Fibroblast of lung (primary cell): ENCODE results near the gene ZNF70. TPM values are rescaled to one million over a fixed set of nuclear protein-coding genes. Genes with fewer than 3 reads are reported as not detected.

ENCODE experiments used
- DNase-seq, 2 donors: peaks; one replicate each; pipeline versions ENCODE4 v3.0.0 to v3.0.0-alpha.2; 2010; ENCODE audit warnings: low read depth in 2 of 2
- H2AFZ ChIP-seq: 2 replicates; pipeline ENCODE4 v1.5.1; 2012; ENCODE audit warnings: low read length, control low read depth, inconsistent platforms
- H3K27ac ChIP-seq: 2 replicates; pipeline ENCODE4 v1.5.1; 2011; ENCODE audit warnings: low read length, control low read depth; ENCODE audit not compliant: insufficient read depth
- H3K27me3 ChIP-seq: 2 replicates; pipeline ENCODE4 v1.5.1; 2011; ENCODE audit warnings: mild to moderate bottlenecking, low read length; ENCODE audit not compliant: control insufficient read depth, insufficient read depth
- H3K36me3 ChIP-seq: 2 replicates; pipeline ENCODE4 v1.5.1; 2011; ENCODE audit warnings: low read length; ENCODE audit not compliant: control insufficient read depth, insufficient read depth
- H3K4me1 ChIP-seq: 2 replicates; pipeline ENCODE4 v1.5.1; 2011; ENCODE audit warnings: low read length; ENCODE audit not compliant: control insufficient read depth, insufficient read depth; ENCODE audit errors: extremely low read depth
- H3K4me2 ChIP-seq: 2 replicates; pipeline ENCODE4 v1.5.1; 2011; ENCODE audit warnings: low read length, control low read depth; ENCODE audit not compliant: insufficient read depth; ENCODE audit errors: extremely low read depth
- H3K4me3 ChIP-seq, 4 experiments: fragments of 200-600 bp in 1 of 4; sonication (generic) in 1 of 4; replicated peaks in 1 of 4; 2 replicates each; pipeline ENCODE4 v1.5.1; 2011 to 2016; ENCODE audit warnings: low read length in 4 of 4, low read depth in 3 of 4, mild to moderate bottlenecking in 3 of 4, control low read depth in 2 of 4, inconsistent platforms in 1 of 4, mixed read lengths in 1 of 4; ENCODE audit not compliant: insufficient read depth in 1 of 4; ENCODE audit errors: control extremely low read depth in 1 of 4
- H3K79me2 ChIP-seq: 2 replicates; pipeline ENCODE4 v1.5.1; 2012; ENCODE audit warnings: mild to moderate bottlenecking, low read length, inconsistent platforms; ENCODE audit not compliant: control insufficient read depth, insufficient read depth
- H3K9ac ChIP-seq: 2 replicates; pipeline ENCODE4 v1.5.1; 2011; ENCODE audit warnings: mild to moderate bottlenecking, low read length, control low read depth; ENCODE audit not compliant: insufficient read depth
- H3K9me3 ChIP-seq: 2 replicates; pipeline ENCODE4 v1.5.1; 2012; ENCODE audit warnings: low read depth, low read length; ENCODE audit not compliant: control insufficient read depth, insufficient read depth
- H4K20me1 ChIP-seq: 2 replicates; pipeline ENCODE4 v1.5.1; 2011; ENCODE audit warnings: low read length; ENCODE audit not compliant: control insufficient read depth, insufficient read depth; ENCODE audit errors: extremely low read depth
- EZH2 ChIP-seq: IDR thresholded peaks from 2 replicates; pipeline ENCODE4 v1.5.1; 2012; ENCODE audit warnings: low read length, control low read depth, mild to moderate bottlenecking; ENCODE audit errors: missing control alignments
- polyA plus RNA-seq, 2 donors: library from polyadenylated mRNA; depleted of rRNA in 1 of 2; stranded (reverse) in 1 of 2; unstranded in 1 of 2; fragments of >200 nt; gene quantifications; 2 replicates each; pipeline ENCODE4 v1.2.1, GENCODE V29; 2011 to 2012; ENCODE audit warnings: missing spikeins in 1 of 2
- total RNA-seq: library from RNA; depleted of rRNA; stranded (reverse); fragments of >200 nt; gene quantifications from 2 replicates; pipeline ENCODE4 v1.2.1, GENCODE V29; 2014
- TF ChIP-seq, protein P1 (sequence below), 2 donors: IDR thresholded peaks in 1 of 2; conservative IDR thresholded peaks in 1 of 2; 1 replicate in 1 of 2; 2 replicates in 1 of 2; pipeline ENCODE4 v1.5.1; 2011 to 2012; ENCODE audit warnings: low read length in 2 of 2, control low read depth in 1 of 2, inconsistent platforms in 1 of 2, low read depth in 1 of 2, mild to moderate bottlenecking in 1 of 2

ZNF70 gene
- total and polyA plus RNA-seq, 2 donors (not counting 1 experiment from before 2014, with no cell fraction given): 1.2 to 3.1 TPM

DNA sequence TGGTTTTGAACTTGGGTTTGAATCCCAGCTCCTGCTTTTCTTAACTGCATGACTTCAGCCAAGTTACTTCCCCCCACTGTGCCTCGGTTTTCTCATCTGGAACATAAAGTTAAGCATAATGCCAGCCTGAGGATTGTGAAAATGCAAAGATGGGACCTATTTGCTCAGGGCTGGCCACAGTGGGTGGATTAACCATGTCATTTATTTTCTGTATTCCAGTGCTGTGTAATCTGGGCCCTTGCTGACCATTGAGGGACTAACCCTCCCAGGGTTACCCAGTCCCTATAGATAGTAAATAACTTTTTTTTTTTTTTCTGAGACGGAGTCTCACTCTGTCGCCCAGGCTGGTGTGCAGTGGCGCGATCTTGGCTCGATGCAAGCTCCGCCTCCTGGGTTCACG is 4.8 kb upstream of the ZNF70 start:
- TF ChIP-seq, protein P1, sequence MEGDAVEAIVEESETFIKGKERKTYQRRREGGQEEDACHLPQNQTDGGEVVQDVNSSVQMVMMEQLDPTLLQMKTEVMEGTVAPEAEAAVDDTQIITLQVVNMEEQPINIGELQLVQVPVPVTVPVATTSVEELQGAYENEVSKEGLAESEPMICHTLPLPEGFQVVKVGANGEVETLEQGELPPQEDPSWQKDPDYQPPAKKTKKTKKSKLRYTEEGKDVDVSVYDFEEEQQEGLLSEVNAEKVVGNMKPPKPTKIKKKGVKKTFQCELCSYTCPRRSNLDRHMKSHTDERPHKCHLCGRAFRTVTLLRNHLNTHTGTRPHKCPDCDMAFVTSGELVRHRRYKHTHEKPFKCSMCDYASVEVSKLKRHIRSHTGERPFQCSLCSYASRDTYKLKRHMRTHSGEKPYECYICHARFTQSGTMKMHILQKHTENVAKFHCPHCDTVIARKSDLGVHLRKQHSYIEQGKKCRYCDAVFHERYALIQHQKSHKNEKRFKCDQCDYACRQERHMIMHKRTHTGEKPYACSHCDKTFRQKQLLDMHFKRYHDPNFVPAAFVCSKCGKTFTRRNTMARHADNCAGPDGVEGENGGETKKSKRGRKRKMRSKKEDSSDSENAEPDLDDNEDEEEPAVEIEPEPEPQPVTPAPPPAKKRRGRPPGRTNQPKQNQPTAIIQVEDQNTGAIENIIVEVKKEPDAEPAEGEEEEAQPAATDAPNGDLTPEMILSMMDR (conservative IDR thresholded peaks at IDR 0.05 in 1 of 2, IDR thresholded peaks at IDR 0.05 in 1 of 2; ENCODE audit: low read depth in 1 of 2, low read length in 2 of 2): no peak
- no peak for TF ChIP-seq EZH2
- H3K4me3 ChIP-seq: no peak overlapping the region
- no peaks in the 10 kb centered on the region for H4K20me1 ChIP-seq
- no peak overlapping the region for H3K9ac ChIP-seq
- no peak overlapping the region for H3K4me2 ChIP-seq
- H3K27ac ChIP-seq: no peak overlapping the region
- H3K79me2 ChIP-seq: no peaks in the 10 kb centered on the region
- no peak overlapping the region for H2AFZ ChIP-seq
- no peaks in the 10 kb centered on the region for H3K27me3 ChIP-seq
- no peaks in the 10 kb centered on the region for H3K4me1 ChIP-seq
- no peaks in the 10 kb centered on the region for H3K36me3 ChIP-seq
- no peak for DNase-seq
- no peaks in the 10 kb centered on the region for H3K9me3 ChIP-seq

DNA sequence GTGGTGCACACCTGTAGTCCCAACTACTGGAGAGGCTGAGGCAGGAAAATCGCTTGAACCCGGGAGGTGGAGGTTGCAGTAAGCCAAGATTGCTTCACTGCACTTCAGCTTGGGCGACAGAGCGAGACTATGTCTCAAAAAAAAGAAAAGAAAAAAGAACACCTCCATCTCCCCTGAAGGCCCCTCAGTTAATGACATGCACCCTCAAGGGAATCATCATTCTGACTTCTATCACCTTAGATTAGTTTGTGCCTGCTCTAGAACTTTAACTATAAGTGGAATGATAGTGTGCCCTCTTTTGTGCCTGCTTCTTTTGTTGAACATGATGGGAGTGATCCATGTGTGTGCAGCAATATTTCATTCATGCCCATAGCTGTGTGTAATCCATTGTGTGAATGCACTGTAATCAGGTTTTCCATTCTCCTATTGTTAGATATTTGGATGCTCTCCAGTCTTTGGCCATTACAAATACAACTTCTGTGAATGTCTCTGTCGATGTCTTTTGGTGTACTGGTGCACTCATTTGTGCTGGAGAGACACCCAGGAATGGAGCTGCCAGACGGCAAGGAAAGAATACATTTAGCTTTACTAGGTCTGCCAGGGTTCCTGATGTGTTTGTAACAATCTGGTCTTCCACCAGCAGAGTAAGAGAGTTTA is 4.2 kb upstream of the ZNF70 start:
- DNase-seq: no peak
- no peak overlapping the region for H3K27ac ChIP-seq
- H3K4me1 ChIP-seq: no peaks in the 10 kb centered on the region
- no peaks in the 10 kb centered on the region for H3K27me3 ChIP-seq
- H3K36me3 ChIP-seq: no peaks in the 10 kb centered on the region
- TF ChIP-seq, protein P1 (conservative IDR thresholded peaks at IDR 0.05 in 1 of 2, IDR thresholded peaks at IDR 0.05 in 1 of 2; ENCODE audit: low read depth in 1 of 2, low read length in 2 of 2): no peak
- no peak for TF ChIP-seq EZH2
- H3K4me2 ChIP-seq: no peak overlapping the region
- no peak overlapping the region for H3K9ac ChIP-seq
- H2AFZ ChIP-seq: no peak overlapping the region
- no peaks in the 10 kb centered on the region for H3K9me3 ChIP-seq
- no peaks in the 10 kb centered on the region for H4K20me1 ChIP-seq
- H3K4me3 ChIP-seq: no peak overlapping the region
- no peaks in the 10 kb centered on the region for H3K79me2 ChIP-seq

DNA sequence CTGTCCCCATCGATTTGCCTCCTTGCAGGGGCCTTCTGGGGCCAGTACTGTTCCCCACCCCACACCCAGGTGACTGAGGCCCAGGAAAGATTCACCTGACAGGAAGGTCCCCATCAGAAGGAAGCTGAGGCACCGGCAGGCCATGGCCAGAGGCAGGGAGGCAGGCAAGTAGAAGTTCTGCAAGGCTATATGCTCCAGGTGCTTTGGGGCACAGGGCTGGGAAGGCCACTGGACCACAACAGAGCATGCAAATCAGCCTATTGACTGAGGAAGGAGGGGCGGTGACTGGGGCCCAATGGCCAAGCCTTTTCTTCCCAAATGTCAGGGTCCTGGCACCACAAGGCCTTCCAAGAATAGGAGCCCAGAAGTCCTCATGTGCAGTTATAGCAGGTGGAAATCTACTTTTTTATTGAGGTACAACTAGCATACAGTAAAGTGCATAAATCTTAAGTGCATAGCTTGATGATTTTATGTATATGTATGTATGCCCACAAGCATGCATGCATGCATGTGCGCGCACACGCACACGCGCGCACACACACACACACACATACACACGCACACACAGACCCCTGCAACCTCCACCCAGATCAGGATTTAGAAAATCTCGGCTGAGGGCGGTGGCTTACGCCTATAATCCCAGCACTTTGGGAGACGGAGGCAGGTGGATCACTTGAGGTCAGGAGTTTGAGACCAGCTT is 3.5 kb upstream of the ZNF70 start, which contains the start of gene VPREB3:
Gene VPREB3, minus strand, starts transcription at position 206 of the 700 bp plus-strand sequence. Its CDS starts 62 bp downstream, at position 144.
- Histone ChIP-seq H3K27me3 (no peaks in the 10 kb centered on the region), H3K4me3 (no peak within 1 kb of the TSS), H3K36me3 (no peaks in the 10 kb centered on the region), H3K9me3 (no peaks in the 10 kb centered on the region), H4K20me1 (no peaks in the 10 kb centered on the region), H3K27ac (no peak within 1 kb of the TSS), H3K79me2 (no peaks in the 10 kb centered on the region), H3K4me2 (no peak within 1 kb of the TSS), H3K4me1 (no peaks in the 10 kb centered on the region), H2AFZ (no peak within 1 kb of the TSS), H3K9ac (no peak within 1 kb of the TSS)
- no peak for TF ChIP-seq EZH2
- TF ChIP-seq, protein P1 (conservative IDR thresholded peaks at IDR 0.05 in 1 of 2, IDR thresholded peaks at IDR 0.05 in 1 of 2; ENCODE audit: low read depth in 1 of 2, low read length in 2 of 2): no peak
- DNase-seq: no peak
